SU-DHL-6 (cell line): ENCODE data around the gene UHRF1.

Experiments
- EZH2phosphoT487 ChIP-seq: fragments of 200-600 bp; sonication (generic), shearing (Covaris generic); conservative IDR thresholded peaks from 2 replicates; pipeline ENCODE4 v1.6.1; 2018; ENCODE audit warnings: mild to moderate bottlenecking, antibody characterized with exemption, low read length, moderate library complexity, mixed read lengths
- TF ChIP-seq, protein P1 (sequence below): fragments of 200-600 bp; sonication (generic); IDR thresholded peaks from one replicate; pipeline ENCODE4 v1.5.1; 2017; ENCODE audit warnings: antibody characterized with exemption, mild to moderate bottlenecking, low read length, moderate library complexity; ENCODE audit not compliant: insufficient read depth, poor library complexity, severe bottlenecking

- TF ChIP-seq, protein P1, sequence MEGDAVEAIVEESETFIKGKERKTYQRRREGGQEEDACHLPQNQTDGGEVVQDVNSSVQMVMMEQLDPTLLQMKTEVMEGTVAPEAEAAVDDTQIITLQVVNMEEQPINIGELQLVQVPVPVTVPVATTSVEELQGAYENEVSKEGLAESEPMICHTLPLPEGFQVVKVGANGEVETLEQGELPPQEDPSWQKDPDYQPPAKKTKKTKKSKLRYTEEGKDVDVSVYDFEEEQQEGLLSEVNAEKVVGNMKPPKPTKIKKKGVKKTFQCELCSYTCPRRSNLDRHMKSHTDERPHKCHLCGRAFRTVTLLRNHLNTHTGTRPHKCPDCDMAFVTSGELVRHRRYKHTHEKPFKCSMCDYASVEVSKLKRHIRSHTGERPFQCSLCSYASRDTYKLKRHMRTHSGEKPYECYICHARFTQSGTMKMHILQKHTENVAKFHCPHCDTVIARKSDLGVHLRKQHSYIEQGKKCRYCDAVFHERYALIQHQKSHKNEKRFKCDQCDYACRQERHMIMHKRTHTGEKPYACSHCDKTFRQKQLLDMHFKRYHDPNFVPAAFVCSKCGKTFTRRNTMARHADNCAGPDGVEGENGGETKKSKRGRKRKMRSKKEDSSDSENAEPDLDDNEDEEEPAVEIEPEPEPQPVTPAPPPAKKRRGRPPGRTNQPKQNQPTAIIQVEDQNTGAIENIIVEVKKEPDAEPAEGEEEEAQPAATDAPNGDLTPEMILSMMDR: no peak
- TF ChIP-seq EZH2phosphoT487: no peak
Observed at GRCh38 chr19:4967738-4968461, 58.6 kb downstream of the UHRF1 start.
